ENCODE data around the gene LTK.

Gene LTK

DNA sequence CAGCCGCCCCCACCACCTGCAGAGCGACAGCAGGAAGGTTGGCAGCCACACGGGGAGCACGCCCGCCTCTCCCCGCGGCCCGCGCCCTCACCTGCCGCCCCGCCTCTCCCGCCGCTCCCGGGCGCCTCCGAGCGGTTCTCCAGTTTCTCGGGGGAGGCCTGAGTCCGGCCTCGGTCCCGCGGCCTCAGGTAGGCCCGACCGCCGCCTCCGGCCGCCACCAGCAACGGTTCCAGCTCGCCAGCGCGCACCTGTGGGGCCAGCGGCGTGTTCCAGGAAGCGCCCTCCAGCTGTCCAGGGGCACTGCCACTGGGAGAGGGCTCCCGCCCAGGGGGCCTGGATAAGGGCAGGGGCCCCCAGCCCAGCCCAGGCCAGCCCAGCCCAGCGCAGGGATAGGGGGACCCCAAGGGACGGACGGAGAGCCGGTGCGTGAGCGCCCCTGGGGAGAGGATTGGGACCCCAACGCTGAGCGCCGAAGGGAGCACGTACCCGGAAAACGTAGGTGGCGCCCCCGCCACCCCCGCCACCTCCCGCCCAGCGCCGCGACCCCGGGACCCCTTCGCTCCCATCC lies 2.2 kb downstream of the LTK start:
- peaks cover 28% of the 10 kb centered on the region for H3K27me3 ChIP-seq (ENCODE audit: control insufficient read depth, low read length)
- no peaks in the 10 kb centered on the region for H3K79me2 ChIP-seq (ENCODE audit: control insufficient read depth, low read length)

DNA sequence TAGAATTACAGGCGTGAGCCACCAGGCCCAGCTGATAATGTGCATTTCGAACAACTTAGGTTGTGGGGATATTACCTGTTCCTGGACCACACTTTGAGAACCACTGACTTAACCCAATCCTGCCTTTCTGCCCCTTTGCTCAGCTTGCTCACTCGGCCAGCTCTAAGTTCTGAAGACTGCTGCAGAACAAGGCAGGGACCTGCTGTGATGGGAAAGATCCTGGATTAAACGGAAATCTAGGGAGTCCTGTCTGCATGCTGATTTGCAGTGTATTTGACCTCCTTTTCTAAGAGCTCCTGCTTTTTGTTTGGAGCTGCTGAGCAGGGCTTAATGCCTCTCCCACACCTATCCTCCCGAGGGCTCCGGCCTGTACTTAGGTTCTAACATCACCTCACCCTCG lies 2.9 kb downstream of the LTK start:
- H3F3A ChIP-seq (ENCODE audit: control insufficient read depth, insufficient read depth) = no peaks in the 10 kb centered on the region
- H3K27ac ChIP-seq (ENCODE audit: low read depth, low read length) = no peak overlapping the region
- no peaks in the 10 kb centered on the region for H3K36me3 ChIP-seq (ENCODE audit: control insufficient read depth, low read length)
- TF ChIP-seq, protein P1, sequence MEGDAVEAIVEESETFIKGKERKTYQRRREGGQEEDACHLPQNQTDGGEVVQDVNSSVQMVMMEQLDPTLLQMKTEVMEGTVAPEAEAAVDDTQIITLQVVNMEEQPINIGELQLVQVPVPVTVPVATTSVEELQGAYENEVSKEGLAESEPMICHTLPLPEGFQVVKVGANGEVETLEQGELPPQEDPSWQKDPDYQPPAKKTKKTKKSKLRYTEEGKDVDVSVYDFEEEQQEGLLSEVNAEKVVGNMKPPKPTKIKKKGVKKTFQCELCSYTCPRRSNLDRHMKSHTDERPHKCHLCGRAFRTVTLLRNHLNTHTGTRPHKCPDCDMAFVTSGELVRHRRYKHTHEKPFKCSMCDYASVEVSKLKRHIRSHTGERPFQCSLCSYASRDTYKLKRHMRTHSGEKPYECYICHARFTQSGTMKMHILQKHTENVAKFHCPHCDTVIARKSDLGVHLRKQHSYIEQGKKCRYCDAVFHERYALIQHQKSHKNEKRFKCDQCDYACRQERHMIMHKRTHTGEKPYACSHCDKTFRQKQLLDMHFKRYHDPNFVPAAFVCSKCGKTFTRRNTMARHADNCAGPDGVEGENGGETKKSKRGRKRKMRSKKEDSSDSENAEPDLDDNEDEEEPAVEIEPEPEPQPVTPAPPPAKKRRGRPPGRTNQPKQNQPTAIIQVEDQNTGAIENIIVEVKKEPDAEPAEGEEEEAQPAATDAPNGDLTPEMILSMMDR (IDR thresholded peaks at IDR 0.05; ENCODE audit: low read depth, low read length, poor library complexity, severe bottlenecking) = no peak
- no peaks in the 10 kb centered on the region for H3K9me2 ChIP-seq (replicated peaks; ENCODE audit: control insufficient read depth, low read length)
- H4K20me1 ChIP-seq (ENCODE audit: control insufficient read depth, insufficient read depth, low read depth, low read length) = peaks cover 3% of the 10 kb centered on the region; the same call in 1 of the 2 replicates
- no peaks in the 10 kb centered on the region for H3K79me2 ChIP-seq (ENCODE audit: control insufficient read depth, low read length)
- peaks cover 28% of the 10 kb centered on the region for H3K27me3 ChIP-seq (ENCODE audit: control insufficient read depth, low read length)
- H3K4me3 ChIP-seq (ENCODE audit: low read length) = no peak overlapping the region
- H3K4me2 ChIP-seq (ENCODE audit: low read length) = no peak overlapping the region
- H3K4me1 ChIP-seq (ENCODE audit: control insufficient read depth, low read length) = peaks cover 16% of the 10 kb centered on the region
- H3K9me3 ChIP-seq (ENCODE audit: control insufficient read depth, insufficient read depth, low read length) = no peaks in the 10 kb centered on the region

More for the DNA sequence above, 2.2 kb downstream of the LTK start:
- Histone ChIP-seq H3K27ac (ENCODE audit: low read depth, low read length) (no peak overlapping the region), H3F3A (ENCODE audit: control insufficient read depth, insufficient read depth) (no peaks in the 10 kb centered on the region), H3K9me3 (ENCODE audit: control insufficient read depth, insufficient read depth, low read length) (no peaks in the 10 kb centered on the region), H3K9me2 (replicated peaks; ENCODE audit: control insufficient read depth, low read length) (no peaks in the 10 kb centered on the region), H3K4me1 (ENCODE audit: control insufficient read depth, low read length) (peaks cover 16% of the 10 kb centered on the region), H4K20me1 (ENCODE audit: control insufficient read depth, insufficient read depth, low read depth, low read length) (peaks cover 3% of the 10 kb centered on the region; the same call in 1 of the 2 replicates), H3K4me2 (ENCODE audit: low read length) (no peak overlapping the region), H3K4me3 (ENCODE audit: low read length) (no peak overlapping the region), H3K36me3 (ENCODE audit: control insufficient read depth, low read length) (no peaks in the 10 kb centered on the region)
- no peak for TF ChIP-seq EZH2phosphoT487 (IDR thresholded peaks at IDR 0.05; ENCODE audit: borderline replicate concordance, low read length)
- TF ChIP-seq, protein P1 (IDR thresholded peaks at IDR 0.05; ENCODE audit: low read depth, low read length, poor library complexity, severe bottlenecking) = no peak

DNA sequence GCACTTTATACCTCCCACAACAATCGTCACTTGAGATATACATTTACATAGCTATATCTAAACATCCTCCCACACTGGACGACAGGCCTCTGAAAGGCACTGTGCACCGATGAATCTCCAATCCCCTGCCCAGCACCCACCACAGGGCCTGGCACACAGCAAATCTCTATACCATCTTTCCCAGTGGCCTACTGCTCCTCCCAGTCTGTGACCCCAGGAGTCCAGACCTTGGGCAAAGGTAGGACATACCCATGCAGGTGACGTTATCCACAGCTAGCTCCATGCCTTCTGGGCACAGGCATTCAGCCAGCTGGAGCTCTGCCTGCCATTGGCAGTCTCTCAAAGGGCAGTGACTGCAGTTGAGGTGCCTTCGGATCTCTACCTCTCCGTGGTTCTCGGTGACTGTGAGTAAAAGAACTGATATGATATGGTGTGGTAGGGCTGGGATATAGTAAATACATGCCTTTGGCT lies 5.8 kb downstream of the LTK start:
- H3K36me3 ChIP-seq (ENCODE audit: control insufficient read depth, low read length) = no peaks in the 10 kb centered on the region
- no peaks in the 10 kb centered on the region for H3F3A ChIP-seq (ENCODE audit: control insufficient read depth, insufficient read depth)
- TF ChIP-seq, protein P1 (IDR thresholded peaks at IDR 0.05; ENCODE audit: low read depth, low read length, poor library complexity, severe bottlenecking) = no peak
- TF ChIP-seq EZH2phosphoT487 (IDR thresholded peaks at IDR 0.05; ENCODE audit: borderline replicate concordance, low read length) = no peak
- H3K9me3 ChIP-seq (ENCODE audit: control insufficient read depth, insufficient read depth, low read length) = no peaks in the 10 kb centered on the region
- no peak overlapping the region for H3K4me3 ChIP-seq (ENCODE audit: low read length)
- no peak overlapping the region for H3K27ac ChIP-seq (ENCODE audit: low read depth, low read length)
- no peaks in the 10 kb centered on the region for H3K79me2 ChIP-seq (ENCODE audit: control insufficient read depth, low read length)
- peaks cover 33% of the 10 kb centered on the region for H3K27me3 ChIP-seq (ENCODE audit: control insufficient read depth, low read length)
- peaks cover 15% of the 10 kb centered on the region for H3K4me1 ChIP-seq (ENCODE audit: control insufficient read depth, low read length)
- H4K20me1 ChIP-seq (ENCODE audit: control insufficient read depth, insufficient read depth, low read depth, low read length) = no peaks in the 10 kb centered on the region
- H3K4me2 ChIP-seq (ENCODE audit: low read length) = no peak overlapping the region
- no peaks in the 10 kb centered on the region for H3K9me2 ChIP-seq (replicated peaks; ENCODE audit: control insufficient read depth, low read length)
